T-helper 17 cell (primary cell): Measurements from ENCODE around the gene MORC3. TPM values are rescaled to one million over a fixed set of nuclear protein-coding genes. Genes with fewer than 3 reads are reported as not detected.

Experiments used
- total RNA-seq, 4 donors: library from RNA in 2 of 4; stranded (reverse) in 2 of 4; gene quantifications; one replicate each; pipeline ENCODE4 v1.2.3 and lab custom pipeline; 2022 to 2026

The MORC3 gene
- total RNA-seq, 2 donors from 2014 or later = 45.2 to 51.0 TPM

Other genes with a start within 250 kb of the MORC3 start
- 1 to 10 TPM; 2.2 to 3.1 TPM for gene CBR3, start 185.1 kb upstream of the MORC3 start, total RNA-seq
- 10 to 100 TPM; 25.3 to 35.0 TPM for gene DOP1B, start 163.4 kb upstream of the MORC3 start, total RNA-seq
- gene CHAF1B, start 65.2 kb downstream of the MORC3 start, total RNA-seq = 1 to 10 TPM; 2.4 to 5.7 TPM
- gene CLDN14, start 159.9 kb downstream of the MORC3 start, total RNA-seq = not detected